GM18499 (cell line): ENCODE results near the gene TMEM185B.
"Not testable (repeated sequence)": the region's sequence is repeated elsewhere in the genome, so short reads cannot be mapped to it uniquely, and the experiment has no call there.

Experiments used
- ATAC-seq: cut with Tn5 transposase; IDR thresholded peaks from one replicate; pipeline ENCODE4 v1.9.1; 2021; ENCODE audit warnings: moderate number of reproducible peaks; ENCODE audit not compliant: insufficient read depth, unreplicated experiment

Gene TMEM185B

DNA sequence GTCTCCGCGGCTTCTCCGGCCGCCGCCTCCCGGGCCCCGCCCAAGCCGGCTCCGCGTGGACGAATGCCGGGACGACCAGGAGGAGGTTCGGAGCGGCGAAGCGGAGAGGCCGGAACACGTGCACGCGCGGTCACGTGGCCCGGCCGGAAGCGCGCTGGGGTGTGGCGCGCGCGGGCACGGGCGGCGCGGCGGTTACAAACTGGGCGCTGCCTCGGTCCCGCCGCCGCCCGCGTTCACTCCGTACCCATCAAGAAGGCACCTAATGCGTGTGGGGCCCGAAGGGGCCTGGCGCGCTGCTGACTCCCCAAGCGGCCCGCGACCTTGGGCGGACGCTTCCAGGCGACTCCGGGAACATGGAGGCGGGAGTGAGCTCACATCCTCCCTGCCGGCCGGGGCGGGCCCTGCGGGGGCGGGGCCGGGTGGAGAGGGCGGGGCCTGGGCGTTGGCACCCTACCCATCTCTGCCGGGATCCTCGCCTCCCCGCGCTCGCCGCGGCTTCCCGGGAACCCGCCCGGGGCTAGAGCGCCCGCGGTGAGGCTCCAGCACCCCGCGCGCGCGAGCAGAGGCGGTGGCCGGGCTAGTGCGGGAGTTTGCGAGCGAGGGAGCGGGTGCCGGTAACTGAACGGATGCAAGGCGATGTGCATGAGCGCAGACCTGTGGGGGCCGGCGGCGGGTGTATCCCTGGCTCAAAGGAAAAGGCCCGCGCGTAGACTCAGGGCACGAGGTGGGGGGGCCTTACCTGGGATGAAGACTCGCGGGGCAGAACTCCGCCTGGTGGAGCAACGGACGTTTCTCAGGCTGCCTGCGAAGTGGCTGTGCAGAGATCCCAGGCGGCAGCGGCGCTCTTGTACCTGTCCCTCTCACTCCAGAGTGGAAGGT lies at the start of gene TMEM185B:
TSS of gene TMEM185B (minus strand) at position 367 of the 879 bp plus-strand sequence. CDS start 424 bp downstream, outside the sequence.
- peak; percentile 55 for ATAC-seq

DNA sequence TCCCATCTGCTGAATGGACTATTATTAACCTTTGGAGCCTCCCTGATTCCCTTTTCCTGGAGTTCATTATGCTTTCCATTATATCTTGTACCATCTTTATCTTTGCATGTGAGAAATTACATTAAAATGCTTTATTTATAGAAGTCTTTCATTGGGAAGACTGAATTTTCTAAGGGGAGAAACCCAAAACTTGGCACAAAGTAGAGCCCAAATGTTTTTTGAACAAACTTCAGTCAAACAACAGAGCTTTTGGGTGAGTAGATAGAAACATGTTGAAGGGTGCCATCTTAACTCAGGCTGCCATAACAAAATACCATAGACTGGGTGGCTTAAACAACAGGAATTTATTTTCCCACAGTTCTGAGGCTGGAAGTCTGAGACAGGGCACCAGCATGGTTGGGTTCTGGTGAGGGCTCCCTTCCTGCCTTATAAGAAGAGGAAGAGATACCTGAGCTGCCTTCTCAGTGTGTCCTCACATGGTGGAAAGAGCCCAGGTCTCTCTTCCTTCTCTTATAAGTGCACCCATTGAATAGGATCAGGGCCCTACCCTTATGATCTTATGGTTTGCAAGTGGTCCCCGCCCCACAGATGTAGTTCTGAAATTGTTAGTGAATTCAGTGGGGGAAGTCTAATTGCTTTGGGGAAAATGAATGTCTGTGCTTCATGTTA lies 48.6 kb upstream of the TMEM185B start:
- ATAC-seq = no peak

DNA sequence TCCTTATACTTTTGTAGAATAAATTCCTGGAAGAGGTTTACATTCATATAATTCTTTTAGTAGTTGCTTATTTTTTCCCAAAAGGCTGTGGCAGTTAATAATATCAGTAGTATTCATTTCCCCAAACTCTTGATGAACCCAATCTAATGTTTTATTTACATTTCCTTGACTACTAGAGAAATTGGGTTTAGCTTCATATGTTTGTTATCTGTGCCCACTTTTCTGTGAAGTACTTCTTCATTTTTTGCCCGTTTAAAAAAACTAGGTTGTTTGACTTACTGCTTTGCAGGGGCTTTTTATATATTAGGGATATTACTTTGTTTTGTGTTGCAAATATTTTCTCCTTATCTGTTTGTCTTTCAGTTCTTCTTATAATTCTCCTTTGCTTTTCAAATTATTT lies 46.6 kb upstream of the TMEM185B start:
- no peak for ATAC-seq

DNA sequence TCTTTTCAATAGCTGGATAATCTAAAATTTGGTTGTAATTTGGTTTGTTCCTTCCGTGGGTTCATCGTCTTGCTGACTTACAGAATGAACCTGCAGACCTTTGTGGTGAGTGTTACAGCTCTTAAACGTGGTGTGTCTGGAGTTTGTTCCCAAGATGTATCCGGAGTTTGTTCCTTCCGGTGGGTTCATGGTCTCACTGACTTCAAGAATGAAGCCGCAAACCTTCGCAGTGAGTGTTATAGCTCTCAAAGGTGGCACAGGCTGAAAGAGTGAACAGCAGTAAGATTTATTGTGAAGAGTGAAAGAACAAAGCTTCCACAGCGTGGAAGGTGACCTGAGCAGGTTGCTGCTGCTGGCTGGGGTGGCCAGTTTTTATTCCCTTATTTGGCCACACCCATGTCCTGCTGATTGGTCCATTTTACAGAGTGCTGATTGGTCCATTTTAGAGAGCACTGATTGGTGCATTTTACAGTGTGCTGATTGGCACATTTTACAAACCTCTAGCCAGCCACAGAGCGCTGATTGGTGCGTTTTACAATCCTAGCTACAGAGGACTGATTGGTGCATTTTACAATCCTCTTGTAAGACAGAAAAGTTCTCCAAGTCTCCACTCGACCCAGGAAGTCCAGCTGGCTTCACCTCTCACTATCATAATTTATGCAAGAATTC lies 46.0 kb upstream of the TMEM185B start:
- no peak for ATAC-seq

DNA sequence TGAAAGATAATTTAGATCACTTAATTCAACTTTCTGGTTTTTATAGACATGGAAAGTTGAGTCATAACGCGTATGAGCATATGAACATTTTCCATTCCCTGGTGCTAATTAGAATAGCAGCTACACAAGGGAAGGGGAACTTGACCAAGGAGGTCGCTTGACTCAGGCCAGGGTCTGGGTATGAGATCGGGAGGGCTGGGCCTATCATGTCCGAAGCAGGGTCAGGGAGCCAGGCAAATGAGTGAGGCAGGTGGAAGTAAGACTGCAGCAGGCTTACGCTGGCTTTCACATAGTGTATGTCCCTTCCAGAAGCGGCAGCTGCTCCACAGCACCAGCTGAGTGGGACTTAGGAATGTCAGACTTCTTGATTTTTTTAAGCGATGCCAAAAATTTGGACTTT lies 44.1 kb upstream of the TMEM185B start:
- no peak for ATAC-seq

DNA sequence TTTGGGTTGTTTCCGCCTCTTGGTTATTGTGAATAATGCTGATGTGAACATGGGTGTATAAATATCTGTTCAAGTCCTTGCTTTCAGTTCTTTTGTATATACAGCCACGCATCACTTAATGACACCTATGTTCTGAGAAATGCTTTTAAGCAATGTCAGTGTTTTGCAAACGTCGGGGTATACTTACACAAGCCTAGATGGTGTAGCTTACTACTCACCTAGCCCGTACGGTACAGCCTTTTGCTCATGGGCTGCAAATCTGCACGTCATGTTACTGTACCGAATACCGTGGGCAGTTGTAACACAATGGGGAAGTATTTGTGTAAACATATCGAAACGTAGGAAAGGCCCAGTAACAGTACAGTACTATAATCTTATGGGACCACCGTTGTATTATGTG lies 41.8 kb upstream of the TMEM185B start:
- ATAC-seq = peak; percentile 33

DNA sequence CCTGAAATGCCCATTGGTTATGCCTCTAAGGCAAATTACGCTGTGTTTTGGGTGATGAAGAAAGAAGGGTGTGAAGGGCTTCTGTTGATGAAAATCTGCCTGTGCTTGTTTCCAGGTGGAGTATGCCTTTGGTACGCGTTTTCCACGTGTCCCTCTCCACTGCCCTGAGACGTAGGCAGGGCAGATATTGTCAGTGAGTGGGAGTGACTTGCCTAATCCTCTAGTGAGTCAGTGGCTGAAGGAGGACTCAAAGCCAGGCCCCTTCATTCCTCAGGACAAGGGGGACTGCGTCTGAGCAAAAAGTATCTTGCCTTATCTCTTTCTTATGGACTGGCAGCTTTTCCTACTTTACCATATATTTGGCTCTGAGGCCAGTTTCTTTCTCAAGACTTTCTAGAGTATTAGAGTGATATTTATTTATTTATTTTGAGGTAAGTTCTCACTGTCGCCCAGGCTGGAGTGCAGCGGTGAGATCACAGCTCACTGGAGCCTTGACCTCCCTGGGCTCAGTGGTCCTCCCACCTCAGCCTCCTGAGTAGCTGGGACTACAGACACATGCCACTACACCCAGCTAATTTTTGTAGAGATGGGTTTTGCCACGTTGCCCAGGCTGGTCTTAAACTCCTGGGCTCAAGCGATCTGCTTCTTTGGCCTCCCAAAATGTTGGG lies 39.7 kb upstream of the TMEM185B start:
- ATAC-seq = no peak

DNA sequence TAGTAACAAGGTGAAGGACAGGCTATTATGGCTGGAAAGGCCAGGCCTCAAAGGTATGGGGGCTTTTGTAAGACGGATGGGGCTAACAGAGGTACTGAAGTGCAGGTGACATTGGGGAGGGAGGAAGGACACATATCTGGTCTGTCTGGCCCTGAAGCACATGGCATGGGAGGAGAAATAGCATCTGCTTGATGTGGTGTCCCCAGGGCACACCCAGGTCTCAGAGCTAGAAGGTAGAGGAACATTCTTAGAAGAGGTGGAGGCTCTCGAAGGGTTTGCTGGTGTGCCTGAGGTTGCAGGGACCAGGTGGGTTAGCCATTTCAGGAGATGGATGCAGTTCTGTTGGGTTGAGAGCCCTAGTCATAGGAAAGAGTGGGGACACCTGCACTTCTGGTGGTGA lies 39.0 kb upstream of the TMEM185B start:
- no peak for ATAC-seq

DNA sequence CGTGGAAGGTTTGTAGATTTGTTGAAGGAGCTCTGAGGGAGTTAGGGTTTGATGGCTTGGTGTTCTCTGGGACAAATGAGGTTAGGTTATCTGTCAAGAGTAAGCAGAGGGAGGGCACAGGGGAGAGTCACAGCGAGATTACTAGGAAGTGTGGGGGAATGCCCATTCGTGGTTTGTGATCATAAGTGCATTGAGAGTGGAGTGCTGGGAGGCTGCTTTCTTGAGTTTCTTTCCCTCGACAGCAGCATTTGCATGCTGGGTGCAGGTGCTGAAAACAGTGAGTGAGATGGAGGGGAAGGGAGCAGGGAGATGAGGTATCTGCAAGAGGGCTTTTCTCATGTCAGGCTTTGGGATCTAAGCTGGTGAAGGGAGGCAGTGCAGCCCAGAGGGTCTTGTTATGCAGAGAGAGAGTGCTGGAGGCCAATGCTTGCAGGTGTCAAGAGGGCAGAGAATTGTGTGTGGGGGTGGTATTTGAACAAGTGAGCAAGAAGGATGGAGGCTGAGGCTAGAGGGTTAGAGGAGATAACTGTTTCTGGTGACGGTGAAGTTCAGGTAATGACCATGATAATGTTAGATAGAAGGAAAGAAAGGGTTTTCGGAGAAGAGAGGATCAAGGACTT lies 38.3 kb upstream of the TMEM185B start:
- peak; percentile 66 for ATAC-seq

DNA sequence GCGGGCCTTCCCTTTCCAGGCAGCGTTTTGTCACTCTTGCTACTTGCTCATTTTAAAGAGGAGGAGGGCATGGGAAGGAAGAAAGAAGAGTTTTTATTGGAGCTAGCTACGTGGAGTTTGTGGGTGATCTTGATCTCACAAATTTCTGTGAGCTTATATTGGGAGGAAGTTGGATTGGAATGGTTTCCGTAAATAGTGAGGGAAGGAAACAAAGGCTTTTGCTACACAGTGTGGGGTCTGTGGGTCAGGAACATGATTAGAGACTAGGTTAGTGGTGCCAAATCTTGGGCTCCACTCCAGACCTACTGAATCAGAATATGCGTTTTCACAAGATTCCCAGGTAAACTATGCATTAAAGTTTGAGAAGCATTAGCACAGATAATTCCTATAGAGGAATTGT lies 37.5 kb upstream of the TMEM185B start:
- no peak for ATAC-seq

DNA sequence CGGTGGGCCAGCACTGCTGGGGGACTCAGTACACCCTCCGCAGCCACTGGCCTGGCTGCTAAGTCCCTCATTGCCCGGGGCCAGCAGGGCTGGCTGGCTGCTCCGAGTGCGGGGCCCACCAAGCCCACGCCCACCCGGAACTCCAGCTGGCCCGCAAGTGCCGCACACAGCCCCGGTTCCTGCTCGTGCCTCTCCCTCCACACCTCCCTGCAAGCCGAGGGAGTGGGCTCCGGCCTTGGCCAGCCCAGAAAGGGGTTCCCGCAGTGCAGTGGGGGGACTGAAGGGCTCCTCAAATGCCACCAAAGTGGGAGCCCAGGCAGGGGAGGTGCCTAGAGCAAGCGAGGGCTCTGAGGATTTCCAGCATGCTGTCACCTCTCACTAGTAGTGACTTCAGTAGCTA lies 36.7 kb upstream of the TMEM185B start:
- ATAC-seq = not testable (repeated sequence)

DNA sequence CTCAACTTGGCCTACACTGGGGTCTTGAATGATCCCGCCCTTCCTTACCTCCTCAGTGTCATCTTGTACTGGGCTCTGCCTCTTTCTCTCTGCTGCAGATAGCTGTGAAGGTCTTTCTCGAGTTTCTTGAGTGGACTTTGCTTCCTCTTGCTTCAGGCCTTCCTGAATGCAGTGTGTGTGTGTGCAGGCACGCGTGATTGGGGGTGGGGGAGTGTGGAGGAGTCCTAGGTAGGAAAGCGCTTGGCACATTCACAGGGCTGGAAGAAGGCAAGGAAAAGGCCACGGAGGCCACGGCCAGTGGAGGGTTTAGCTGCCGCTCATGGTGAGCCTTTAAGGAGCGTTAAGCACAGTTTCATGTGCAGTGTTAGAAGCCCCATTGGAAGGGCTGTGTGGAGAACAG lies 35.0 kb upstream of the TMEM185B start:
- no peak for ATAC-seq

DNA sequence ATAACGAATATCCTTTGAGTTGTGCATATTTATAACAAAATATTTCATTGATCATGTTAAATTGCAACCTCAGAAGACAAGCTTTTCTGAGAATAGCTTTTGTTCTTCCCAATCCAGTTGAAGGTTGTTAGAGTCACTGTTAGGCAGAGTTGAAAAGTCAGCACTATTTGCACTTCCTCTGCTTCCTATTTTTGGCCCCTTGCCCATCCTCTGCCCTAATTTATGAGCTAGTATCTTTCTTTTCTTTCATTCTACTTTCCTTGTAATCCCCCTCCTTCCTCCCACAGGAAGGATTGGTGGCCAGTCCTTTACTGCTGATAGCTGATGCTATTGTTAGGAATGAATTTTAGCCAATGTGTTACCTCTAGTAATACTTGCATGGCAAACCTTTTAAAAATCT lies 34.3 kb upstream of the TMEM185B start:
- ATAC-seq = no peak

DNA sequence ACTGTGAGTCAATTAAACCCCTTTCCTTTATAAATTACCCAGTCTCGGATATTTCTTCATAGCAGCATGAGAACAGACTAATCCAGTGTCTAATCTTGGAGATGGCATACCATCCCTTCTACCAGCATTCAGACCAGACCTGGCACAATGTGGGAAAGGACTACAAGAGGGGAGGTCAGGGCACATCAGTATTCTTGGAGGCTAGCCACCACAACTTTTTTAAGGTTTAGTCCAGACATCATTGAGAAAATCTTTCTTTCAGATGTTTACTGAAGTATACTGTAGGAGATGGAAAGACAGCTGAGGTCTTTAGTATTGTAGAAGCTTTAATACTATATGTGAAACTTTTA lies 33.4 kb upstream of the TMEM185B start:
- ATAC-seq = no peak

DNA sequence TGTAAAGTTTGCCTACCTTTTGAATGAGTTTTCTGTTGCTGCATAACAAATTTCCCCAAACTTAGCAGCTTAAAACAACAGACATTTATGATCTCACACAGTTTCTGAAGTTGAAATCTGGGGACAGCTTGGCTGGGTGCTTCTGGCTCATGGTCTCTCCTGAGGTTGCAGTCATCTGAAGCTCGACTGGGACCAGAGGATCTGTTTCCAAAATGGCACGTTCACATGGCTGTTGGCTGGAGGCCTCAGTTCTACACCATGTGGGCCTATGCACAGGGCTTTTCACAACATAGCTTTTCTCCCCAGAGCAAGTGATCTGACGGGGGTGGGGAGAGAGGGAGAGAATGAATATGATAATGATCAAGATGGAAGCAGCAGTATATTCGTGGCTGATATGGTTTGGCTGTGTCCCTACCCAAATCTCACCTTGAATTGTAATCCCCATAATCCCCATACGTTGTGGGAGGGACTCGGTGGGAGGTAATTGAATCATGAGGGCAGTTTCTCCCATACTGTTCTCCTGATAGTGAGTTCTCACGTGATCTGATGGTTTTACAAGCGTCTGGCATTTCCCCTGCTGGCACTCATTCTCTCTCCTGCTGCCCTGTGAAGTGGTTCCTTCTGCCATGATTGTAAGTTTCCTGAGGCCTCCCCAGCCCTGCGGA lies 32.9 kb upstream of the TMEM185B start:
- no peak for ATAC-seq

DNA sequence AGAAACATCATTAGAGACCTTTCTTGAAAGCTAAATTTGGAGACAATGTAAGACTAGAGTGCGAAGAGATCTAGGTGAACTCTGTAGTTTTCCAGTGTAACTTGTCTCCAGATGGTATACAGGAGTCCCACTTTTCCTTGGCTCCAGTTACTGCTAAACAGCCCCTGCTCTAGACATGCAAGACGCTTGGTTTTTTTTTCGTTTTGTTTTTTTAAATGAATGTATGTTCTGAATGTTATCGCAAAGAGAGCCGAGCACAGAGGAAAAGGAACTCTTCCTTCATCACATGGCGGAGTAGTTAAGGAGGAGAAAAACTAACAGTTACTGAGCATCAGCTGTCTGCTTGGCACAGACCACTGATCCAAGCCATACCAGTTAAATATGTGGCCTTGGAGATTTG lies 31.9 kb upstream of the TMEM185B start:
- no peak for ATAC-seq

DNA sequence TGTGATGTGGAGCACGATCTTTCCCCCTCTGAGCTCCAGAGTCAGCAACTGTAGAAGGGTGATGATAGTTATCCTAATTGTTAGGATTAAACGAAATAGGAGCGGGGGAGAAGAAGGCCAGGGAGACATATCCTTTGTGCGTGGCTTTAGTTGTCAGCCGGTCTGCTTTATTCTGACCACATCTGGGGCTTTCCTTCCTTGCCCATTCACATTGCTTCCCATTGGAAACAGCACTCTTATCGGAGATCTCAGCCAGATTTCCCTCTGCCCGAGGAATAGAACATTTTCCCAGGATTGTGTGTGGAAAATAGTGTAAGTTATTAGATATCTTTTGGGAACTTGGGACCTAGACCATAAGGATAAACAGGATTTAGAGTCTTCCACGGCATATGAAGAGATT lies 31.0 kb upstream of the TMEM185B start:
- no peak for ATAC-seq

DNA sequence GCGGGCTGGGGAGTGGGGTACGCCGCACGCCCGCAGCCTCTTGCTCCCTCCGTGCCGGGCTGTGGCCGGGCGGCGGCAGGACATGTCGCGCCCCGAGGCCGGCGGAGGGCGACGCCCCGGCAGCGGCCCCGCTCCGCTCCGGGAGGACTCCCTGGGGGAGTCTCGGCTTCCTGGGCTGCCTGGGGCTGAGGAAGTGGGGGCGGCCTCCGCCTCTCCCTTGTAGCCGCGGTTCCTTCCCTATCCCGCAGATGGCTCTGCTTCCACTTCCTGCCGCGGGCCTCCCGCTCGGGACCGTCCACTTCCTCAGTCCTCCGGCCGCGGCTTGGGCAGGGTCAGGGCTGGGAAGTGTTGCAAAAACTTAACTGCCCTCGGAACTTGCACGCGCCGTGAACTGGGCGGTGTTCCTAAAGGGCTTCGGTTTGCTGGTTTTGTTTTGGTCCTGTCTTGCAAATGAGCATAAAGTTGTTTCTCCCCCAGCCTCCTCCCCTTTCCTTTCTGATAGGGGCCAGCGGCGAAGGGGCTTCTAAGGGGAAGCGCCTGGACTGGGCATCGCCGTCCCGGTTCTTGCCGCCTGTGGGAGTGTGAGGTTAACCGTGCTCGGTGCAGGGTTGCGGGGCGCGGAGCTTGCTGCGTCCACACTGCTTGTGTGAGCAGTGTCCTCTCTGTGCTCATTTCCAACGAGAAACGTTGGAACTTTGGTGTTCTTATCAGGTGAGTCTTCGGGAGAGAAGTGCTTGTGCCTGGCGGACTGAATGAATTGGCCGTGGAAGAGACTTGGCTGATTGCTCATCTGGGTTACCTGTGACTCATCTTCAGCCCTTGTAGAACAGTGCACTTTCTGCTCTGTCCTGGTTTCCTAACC lies 30.1 kb upstream of the TMEM185B start:
- peak; percentile 16 for ATAC-seq
